HCT116 (cell line): ENCODE results near the gene ALOXE3. TPM values are rescaled to one million over a fixed set of nuclear protein-coding genes. Genes with fewer than 3 reads are reported as not detected.
A peak's percentile ranks its signal among the peaks of the same experiment; 100 is the strongest.

Source experiments
- ATAC-seq: fragments of 200-7000 bp; cut with Tn5 transposase; 2 replicates; pipeline ENCODE4 v1.9.1; 2020; ENCODE audit warnings: mild to moderate bottlenecking, moderate library complexity
- BruUV-seq: library from RNA; stranded (reverse); fragments of 400-500 nt; replicated peaks from 2 replicates; lab custom pipeline; 2021; lab: Mats Ljungman, UMichigan
- CTCF ChIA-PET: fragments of 300-600 bp; sonication (Branson Sonifier 250); formaldehyde crosslinking; loops from one replicate; lab custom pipeline; 2021; ENCODE audit warnings: antibody characterized with exemption; lab: Charles Lee
- POLR2A ChIA-PET: fragments of 300-600, 350-600 bp; sonication (Branson Sonifier 250); formaldehyde crosslinking; loops from one replicate; lab custom pipeline; 2021; ENCODE audit warnings: antibody characterized with exemption; lab: Charles Lee
- RAD21 ChIA-PET, 2 experiments: fragments of 300-600 bp; sonication (Branson Sonifier 250); formaldehyde crosslinking; loops; one replicate each; lab custom pipeline; 2023; ENCODE audit warnings: low total read pairs in 2 of 2; ENCODE audit not compliant: uncharacterized antibody in 2 of 2, unreplicated experiment in 2 of 2, low non-redundant PET in 1 of 2; lab: Charles Lee
- DNase-seq: peaks from one replicate; pipeline ENCODE4 v3.0.0-alpha.2; 2010; ENCODE audit warnings: low read depth, low spot score
- H2AFZ ChIP-seq: fragments of 200-600 bp; shearing (Covaris generic), sonication (generic); 2 replicates; pipeline ENCODE4 v1.6.1; 2017; ENCODE audit warnings: low read depth, mixed run types, mixed read lengths, antibody characterized with exemption, low read length; ENCODE audit not compliant: poor library complexity, severe bottlenecking
- H3K27ac ChIP-seq: 2 replicates; pipeline ENCODE4 v1.5.1; 2012; ENCODE audit warnings: low read depth, low read length
- H3K27me3 ChIP-seq: fragments of 200-600 bp; sonication (generic); 2 replicates; pipeline ENCODE4 v1.6.1; 2016; ENCODE audit warnings: mixed run types, low read length, mixed read lengths; ENCODE audit not compliant: insufficient read depth
- H3K36me3 ChIP-seq, 2 experiments: fragments of 200-500 bp in 1 of 2; fragments of 200-600 bp in 1 of 2; sonication (Bioruptor generic) in 1 of 2; sonication (generic) in 1 of 2; 2 replicates each; pipeline versions ENCODE4 v1.5.1 to v1.6.1; 2014 to 2016; ENCODE audit warnings: low read length in 2 of 2, inconsistent platforms in 1 of 2, mixed read lengths in 1 of 2, mixed run types in 1 of 2; ENCODE audit not compliant: insufficient read depth in 2 of 2, control insufficient read depth in 1 of 2
- H3K4me1 ChIP-seq, 2 experiments: fragments of 200-600 bp in 1 of 2; sonication (generic) in 1 of 2; 2 replicates each; pipeline versions ENCODE4 v1.5.1 to v1.6.1; 2012 to 2017; ENCODE audit warnings: low read length in 2 of 2, inconsistent platforms in 1 of 2, mild to moderate bottlenecking in 1 of 2, mixed read lengths in 1 of 2, mixed run types in 1 of 2, moderate library complexity in 1 of 2; ENCODE audit not compliant: insufficient read depth in 2 of 2, control insufficient read depth in 1 of 2
- H3K4me2 ChIP-seq: fragments of 200-600 bp; sonication (generic); 2 replicates; pipeline ENCODE4 v1.6.1; 2017; ENCODE audit warnings: mixed run types, low read length, mixed read lengths
- H3K4me3 ChIP-seq, 2 experiments: fragments of 200-600 bp in 1 of 2; sonication (generic) in 1 of 2; replicated peaks in 1 of 2; 2 replicates each; pipeline ENCODE4 v1.5.1; 2011 to 2016; ENCODE audit warnings: low read length in 2 of 2, control low read depth in 1 of 2, low read depth in 1 of 2, mild to moderate bottlenecking in 1 of 2, mixed read lengths in 1 of 2, mixed run types in 1 of 2
- H3K79me2 ChIP-seq: fragments of 200-600 bp; sonication (generic); 2 replicates; pipeline ENCODE4 v1.6.1; 2017; ENCODE audit warnings: mild to moderate bottlenecking, mixed run types, low read length, moderate library complexity, mixed read lengths; ENCODE audit not compliant: insufficient read depth
- H3K9ac ChIP-seq: fragments of 200-600 bp; sonication (generic); 2 replicates; pipeline ENCODE4 v1.6.1; 2016; ENCODE audit warnings: low read length, mixed read lengths
- H3K9me2 ChIP-seq: fragments of 200-600 bp; sonication (generic), shearing (Covaris generic); 2 replicates; pipeline ENCODE4 v1.6.1; 2017; ENCODE audit warnings: mixed run types, mild to moderate bottlenecking, moderate library complexity; ENCODE audit not compliant: insufficient read depth
- H3K9me3 ChIP-seq, 2 experiments: fragments of 200-500 bp in 1 of 2; fragments of 200-600 bp in 1 of 2; sonication (Bioruptor generic) in 1 of 2; sonication (generic) in 1 of 2; 2 replicates each; pipeline ENCODE4 v1.6.1; 2014 to 2017; ENCODE audit warnings: low read length in 2 of 2, mixed read lengths in 2 of 2, inconsistent platforms in 1 of 2, low read depth in 1 of 2, mild to moderate bottlenecking in 1 of 2, mixed run types in 1 of 2, moderate library complexity in 1 of 2; ENCODE audit not compliant: control insufficient read depth in 1 of 2, insufficient read depth in 1 of 2
- H4K20me1 ChIP-seq: fragments of 200-600 bp; sonication (generic), shearing (Covaris generic); 2 replicates; pipeline ENCODE4 v1.6.1; 2017; ENCODE audit warnings: mixed run types, mild to moderate bottlenecking, moderate library complexity; ENCODE audit not compliant: insufficient read depth
- ATF3 ChIP-seq: IDR thresholded peaks from 2 replicates; pipeline ENCODE4 v1.6.1; 2012
- CBX3 ChIP-seq: IDR thresholded peaks from 2 replicates; pipeline ENCODE4 v1.6.1; 2012; ENCODE audit warnings: low read depth
- EGR1 ChIP-seq: IDR thresholded peaks from 2 replicates; pipeline ENCODE4 v1.6.1; 2012; ENCODE audit warnings: low read depth
- ELF1 ChIP-seq: IDR thresholded peaks from 2 replicates; pipeline ENCODE4 v1.6.1; 2012; ENCODE audit warnings: low read depth, borderline replicate concordance
- EZH2 ChIP-seq: fragments of 200-600 bp; sonication (generic); IDR thresholded peaks from 2 replicates; pipeline ENCODE4 v1.6.1; 2017; ENCODE audit warnings: antibody characterized with exemption, mixed run types
- EZH2phosphoT487 ChIP-seq: fragments of 200-600 bp; IDR thresholded peaks from 2 replicates; pipeline ENCODE4 v1.6.1; 2018; ENCODE audit warnings: antibody characterized with exemption, borderline replicate concordance
- FOSL1 ChIP-seq: IDR thresholded peaks from 2 replicates; pipeline ENCODE4 v1.6.1; 2012; ENCODE audit warnings: low read depth
- JUND ChIP-seq: IDR thresholded peaks from 2 replicates; pipeline ENCODE4 v1.6.1; 2012
- MAX ChIP-seq: IDR thresholded peaks from 2 replicates; pipeline ENCODE4 v1.6.1; 2012
- POLR2A ChIP-seq: IDR thresholded peaks from 2 replicates; pipeline ENCODE4 v1.7.0; 2011; ENCODE audit warnings: borderline replicate concordance; ENCODE audit not compliant: insufficient read depth, insufficient read length; ENCODE audit errors: extremely low read depth
- REST ChIP-seq: IDR thresholded peaks from 2 replicates; pipeline ENCODE4 v1.6.1; 2012; ENCODE audit warnings: low read depth
- SP1 ChIP-seq: IDR thresholded peaks from 2 replicates; pipeline ENCODE4 v1.6.1; 2012; ENCODE audit warnings: low read depth
- YY1 ChIP-seq: IDR thresholded peaks from 2 replicates; pipeline ENCODE4 v1.6.1; 2011; ENCODE audit warnings: low read length, low read depth, moderate library complexity, mild to moderate bottlenecking; ENCODE audit not compliant: insufficient replicate concordance; ENCODE audit errors: extremely low read depth
- ZFX ChIP-seq: fragments of 450-650 bp; IDR thresholded peaks from 2 replicates; pipeline ENCODE4 v1.6.1; 2017
- ZNF274 ChIP-seq: fragments of 200-500 bp; sonication (Bioruptor generic); IDR thresholded peaks from 2 replicates; pipeline ENCODE4 v1.6.1; 2014; ENCODE audit warnings: mild to moderate bottlenecking, low read depth, low read length, inconsistent platforms
- intact Hi-C: fragments of 100-400 bp; cut with micrococcal nuclease; formaldehyde crosslinking; loops from 2 replicates; pipeline ENCODE4 v1.10.0; 2022
- total RNA-seq: library from RNA; stranded (reverse); gene quantifications from one replicate; pipeline ENCODE4 v1.2.1, GENCODE V29; 2021; ENCODE audit not compliant: unreplicated experiment

Gene ALOXE3
- total RNA-seq, 1 experiment from 2014 or later, result 3.5 TPM

- no peaks in the 10 kb centered on the region for H3K9me3 ChIP-seq
- H3K4me1 ChIP-seq, result peaks cover 18 to 32% of the 10 kb centered on the region in 2 experiments
- RAD21 ChIA-PET, result no interaction called here
- POLR2A ChIA-PET, result no interaction called here
- no peak overlapping the region for H3K27ac ChIP-seq
- H3K79me2 ChIP-seq, result peaks cover 38% of the 10 kb centered on the region
- H3K4me3 ChIP-seq, result no peak overlapping the region
- H3K27me3 ChIP-seq, result no peaks in the 10 kb centered on the region
- H3K4me2 ChIP-seq, result no peak overlapping the region
- peaks cover 42 to 63% of the 10 kb centered on the region in 2 experiments for H3K36me3 ChIP-seq
- CTCF ChIA-PET, result no interaction called here
- H3K9ac ChIP-seq, result no peak overlapping the region
- no TSS peak for BruUV-seq
- H2AFZ ChIP-seq, result no peak overlapping the region
- no peak for ATAC-seq
- no peaks in the 10 kb centered on the region for H4K20me1 ChIP-seq
- TF ChIP-seq SP1 (no peak), EZH2phosphoT487 (no peak), ELF1 (no peak), JUND (no peak), EZH2 (no peak), YY1 (no peak), EGR1 (no peak), ATF3 (no peak), CBX3 (no peak)
- intact Hi-C loops, result no loop called here
- H3K9me2 ChIP-seq, result no peaks in the 10 kb centered on the region
- no peak for DNase-seq
Measured at GRCh38 chr17:8148560-8148959, 30.2 kb upstream of the ALOXE3 start.

GRCh38 chr17:8147805-8148404, 29.6 kb upstream of the ALOXE3 start:
- intact Hi-C loops, result no loop called here
- BruUV-seq, result no TSS peak
- H3K4me2 ChIP-seq, result no peak overlapping the region
- H3K9me2 ChIP-seq, result no peaks in the 10 kb centered on the region
- peaks cover 31% of the 10 kb centered on the region for H3K79me2 ChIP-seq
- no peak overlapping the region for H2AFZ ChIP-seq
- ChIA-PET RAD21 (no interaction called here), POLR2A (interaction anchor here (1.0 kb wide), 1 partner anchor 9 kb away, joined by 3 read pairs; no protein-coding TSS in a partner anchor), CTCF (no interaction called here)
- H3K36me3 ChIP-seq, result peaks cover 46 to 63% of the 10 kb centered on the region in 2 experiments
- peak overlapping the region; percentile 18; the same call in 1 of the 2 replicates for H3K27ac ChIP-seq
- H3K27me3 ChIP-seq, result no peaks in the 10 kb centered on the region
- ATAC-seq (no peak), DNase-seq (no peak)
- peaks cover 12 to 25% of the 10 kb centered on the region in 2 experiments for H3K4me1 ChIP-seq
- no peaks in the 10 kb centered on the region for H4K20me1 ChIP-seq
- H3K4me3 ChIP-seq, result no peak overlapping the region
- H3K9ac ChIP-seq, result no peak overlapping the region
- no peaks in the 10 kb centered on the region for H3K9me3 ChIP-seq
- TF ChIP-seq REST, result no peak
- TF ChIP-seq CBX3, result no peak
- no peak for TF ChIP-seq ZFX
- no peak for TF ChIP-seq POLR2A
- no peak for TF ChIP-seq ELF1
- no peak for TF ChIP-seq ZNF274
- TF ChIP-seq MAX, result no peak
- no peak for TF ChIP-seq EZH2
- no peak for TF ChIP-seq FOSL1
- TF ChIP-seq EGR1, result no peak
